CD4-positive, alpha-beta T cell treated with Interleukin-15 for 4 hours (primary cell): ENCODE measurements around the gene LYL1.
"Not testable (repeated sequence)": the region's sequence is repeated elsewhere in the genome, so short reads cannot be mapped to it uniquely, and the experiment has no call there.

ENCODE experiments used
- DNase-seq: peaks from one replicate; pipeline ENCODE4 v3.0.0-alpha.2; 2020; ENCODE audit warnings: low spot score

The LYL1 gene

DNA sequence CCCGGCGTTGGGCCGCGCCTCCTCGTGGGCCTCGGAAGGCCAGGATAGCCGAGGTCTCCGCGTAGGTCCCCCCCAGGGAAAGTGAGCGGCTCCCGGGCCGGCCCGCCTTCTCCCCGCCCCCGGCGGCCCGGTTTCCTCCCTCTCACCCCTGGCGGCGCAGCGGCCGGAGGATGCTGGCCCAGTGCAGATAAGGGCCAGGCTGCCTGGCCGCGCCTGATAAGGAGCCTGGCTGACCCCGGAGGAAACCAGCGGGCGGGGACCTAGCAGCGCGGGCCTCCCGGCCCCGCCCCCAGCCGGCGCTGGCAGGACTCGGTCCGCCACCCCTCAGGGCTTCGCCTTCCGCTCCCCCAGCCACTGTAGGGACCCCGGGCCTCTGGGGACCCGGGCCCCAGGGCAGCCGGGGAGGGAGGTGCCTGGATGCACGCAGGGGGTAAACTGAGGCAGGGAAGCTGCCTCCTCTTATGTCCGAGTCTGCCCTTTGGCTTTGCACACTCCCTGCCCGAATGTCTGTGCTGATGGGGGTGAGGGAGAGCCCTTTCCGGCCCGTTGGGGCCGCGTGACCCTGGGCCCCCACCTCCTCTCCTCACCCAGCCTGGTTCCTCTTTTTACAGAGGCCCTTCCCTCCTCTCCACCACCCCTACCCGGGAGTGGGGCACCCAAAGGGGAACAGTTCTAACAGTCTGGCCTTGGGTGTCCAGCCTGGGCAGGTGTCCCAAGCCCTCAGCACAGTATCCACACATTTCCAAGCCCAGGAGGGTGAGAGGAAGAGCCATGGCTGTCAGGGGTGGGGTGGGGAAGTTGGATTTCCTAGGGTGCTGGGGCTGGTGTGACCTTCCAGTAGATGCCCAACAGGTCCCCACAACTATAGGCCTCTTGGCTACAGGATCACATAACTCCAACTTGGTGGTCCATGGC, at the start of gene LYL1:
TSS of gene LYL1 (minus strand) at position 193 of the 915 bp plus-strand sequence. CDS start 1,687 bp downstream, outside the sequence.
- DNase-seq, result no peak

- DNase-seq, result peak; percentile 97
Observed at GRCh38 chr19:13151605-13152355, 49.1 kb upstream of the LYL1 start.

- no peak for DNase-seq
Observed at GRCh38 chr19:13150931-13151604, 48.4 kb upstream of the LYL1 start.

- peak; percentile 94 for DNase-seq
Observed at GRCh38 chr19:13150187-13150930, 47.7 kb upstream of the LYL1 start, which contains the start of the genes IER2 and STX10. Gene IER2, plus strand, starts transcription at chr19:13150411. Its CDS starts 2,776 bp downstream, at chr19:13153187. Gene STX10, minus strand, starts transcription at chr19:13150375. Its CDS starts 202 bp downstream, at chr19:13150173.

- no peak for DNase-seq
Observed at GRCh38 chr19:13149628-13150186, 47.0 kb upstream of the LYL1 start.

GRCh38 chr19:13149173-13149627, 46.5 kb upstream of the LYL1 start:
- not testable (repeated sequence) for DNase-seq

DNA sequence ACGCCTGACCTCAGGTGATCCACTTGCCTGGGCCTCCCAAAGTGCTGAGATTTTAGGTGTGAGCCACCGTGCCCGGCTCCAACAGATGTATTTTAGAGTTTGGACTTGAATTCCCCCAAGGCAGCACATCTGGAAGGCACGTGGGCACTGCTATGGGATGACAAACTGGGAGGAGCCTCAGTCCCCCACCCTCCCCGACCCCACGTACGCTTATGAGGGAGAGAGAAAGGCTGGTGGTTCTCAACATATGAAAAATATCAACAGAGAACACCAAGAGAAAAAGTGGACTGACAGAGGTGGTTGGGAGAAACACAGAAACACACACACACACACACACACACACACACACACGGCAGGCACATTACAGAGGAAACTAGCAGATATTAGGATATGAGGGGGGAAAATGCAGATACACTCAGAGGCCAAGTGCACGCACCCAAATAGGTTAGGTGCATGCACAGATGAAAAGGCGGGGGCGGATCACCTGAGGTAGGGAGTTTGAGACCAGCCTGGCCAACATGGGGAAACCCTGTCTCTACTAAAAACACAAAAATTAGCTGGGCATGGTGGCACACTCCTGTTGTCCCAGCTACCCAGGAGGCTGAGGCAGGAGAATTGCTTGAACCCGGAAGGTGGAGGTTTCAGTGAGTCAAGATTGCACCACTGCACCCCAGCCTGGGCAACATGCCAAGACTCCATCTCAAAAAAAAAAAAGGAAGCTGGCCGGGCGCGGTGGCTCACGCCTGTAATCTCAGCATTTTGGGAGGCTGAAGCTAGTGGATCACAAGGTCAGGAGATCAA, 44.3 kb upstream of the LYL1 start:
- no peak for DNase-seq

GRCh38 chr19:13139633-13140311, 37.1 kb upstream of the LYL1 start:
- no peak for DNase-seq

GRCh38 chr19:13138916-13139198, 36.2 kb upstream of the LYL1 start:
- DNase-seq, result no peak

DNA sequence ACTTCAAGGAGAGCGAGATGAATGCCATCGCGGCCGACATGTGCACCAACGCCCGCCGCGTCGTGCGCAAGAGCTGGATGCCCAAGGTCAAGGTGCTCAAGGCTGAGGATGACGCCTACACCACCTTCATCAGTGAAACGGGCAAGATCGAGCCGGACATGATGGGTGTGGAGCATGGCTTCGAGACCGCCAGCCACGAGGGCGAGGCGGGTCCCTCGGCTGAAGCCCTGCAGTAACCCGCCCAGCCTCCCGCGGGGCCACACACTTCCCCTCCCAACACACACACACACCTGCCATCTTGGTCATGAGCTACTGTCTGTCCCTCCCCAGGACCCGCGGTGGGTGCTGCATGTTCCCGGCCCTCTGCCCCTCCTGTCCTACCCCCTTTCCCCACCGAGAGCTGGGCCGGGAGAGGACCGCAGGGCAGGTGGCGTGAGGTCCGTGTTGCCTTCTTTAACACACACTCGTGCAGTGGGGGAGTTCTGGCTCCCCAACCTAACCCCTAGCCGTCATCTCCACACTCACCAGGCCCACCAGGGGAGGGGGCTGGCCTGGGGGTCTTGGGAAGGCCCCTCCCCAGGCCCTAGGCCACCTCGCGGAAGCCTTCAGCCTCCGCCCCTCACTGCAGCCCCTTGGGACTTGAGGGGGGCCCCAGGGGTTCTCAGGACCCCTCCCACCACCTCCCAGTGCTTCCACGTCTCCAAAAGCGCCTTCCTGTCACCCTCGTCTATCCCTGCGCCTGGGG, 35.7 kb upstream of the LYL1 start:
- no peak for DNase-seq

DNA sequence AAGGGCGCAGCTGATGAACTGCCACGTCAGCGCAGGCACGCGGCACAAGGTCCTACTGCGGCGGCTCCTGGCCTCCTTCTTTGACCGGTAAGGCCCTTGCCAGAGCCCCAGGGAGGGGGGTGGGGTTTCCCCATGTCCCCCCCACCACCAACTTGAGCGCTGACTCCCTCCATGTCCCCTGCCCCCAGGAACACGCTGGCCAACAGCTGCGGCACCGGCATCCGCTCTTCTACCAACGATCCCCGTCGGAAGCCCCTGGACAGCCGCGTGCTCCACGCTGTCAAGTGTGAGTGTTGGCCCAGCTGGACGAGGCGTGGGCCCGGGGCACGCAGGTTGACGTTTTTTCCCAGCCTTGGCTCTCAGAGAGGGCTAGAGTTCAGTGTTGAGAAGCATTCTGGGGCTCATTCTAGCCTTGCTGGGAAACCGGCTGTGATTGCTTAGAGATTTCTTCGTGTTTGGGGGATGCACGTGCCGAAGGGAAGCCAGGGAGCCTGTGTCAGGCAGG, 34.7 kb upstream of the LYL1 start:
- no peak for DNase-seq

DNA sequence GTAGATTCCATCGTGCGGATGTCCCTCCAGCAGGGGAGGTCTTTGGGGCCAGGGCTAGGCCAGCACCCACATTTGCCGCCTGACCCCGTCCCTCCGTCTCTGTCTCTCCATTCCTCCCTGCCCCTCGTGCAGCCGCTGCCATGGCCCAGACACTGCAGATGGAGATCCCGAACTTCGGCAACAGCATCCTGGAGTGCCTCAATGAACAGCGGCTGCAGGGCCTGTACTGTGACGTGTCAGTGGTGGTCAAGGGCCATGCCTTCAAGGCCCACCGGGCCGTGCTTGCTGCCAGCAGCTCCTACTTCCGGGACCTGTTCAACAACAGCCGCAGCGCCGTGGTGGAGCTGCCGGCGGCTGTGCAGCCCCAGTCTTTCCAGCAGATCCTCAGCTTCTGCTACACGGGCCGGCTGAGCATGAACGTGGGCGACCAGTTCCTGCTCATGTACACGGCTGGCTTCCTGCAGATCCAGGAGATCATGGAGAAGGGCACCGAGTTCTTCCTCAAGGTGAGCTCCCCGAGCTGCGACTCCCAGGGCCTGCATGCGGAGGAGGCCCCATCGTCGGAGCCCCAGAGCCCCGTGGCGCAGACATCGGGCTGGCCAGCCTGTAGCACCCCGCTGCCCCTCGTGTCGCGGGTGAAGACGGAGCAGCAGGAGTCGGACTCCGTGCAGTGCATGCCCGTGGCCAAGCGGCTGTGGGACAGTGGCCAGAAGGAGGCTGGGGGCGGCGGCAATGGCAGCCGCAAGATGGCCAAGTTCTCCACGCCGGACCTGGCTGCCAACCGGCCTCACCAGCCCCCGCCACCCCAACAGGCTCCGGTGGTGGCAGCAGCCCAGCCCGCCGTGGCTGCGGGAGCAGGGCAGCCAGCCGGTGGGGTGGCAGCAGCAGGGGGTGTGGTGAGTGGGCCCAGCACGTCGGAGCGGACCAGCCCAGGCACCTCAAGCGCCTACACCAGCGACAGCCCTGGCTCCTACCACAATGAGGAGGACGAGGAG, 32.7 kb upstream of the LYL1 start:
- DNase-seq, result no peak

DNA sequence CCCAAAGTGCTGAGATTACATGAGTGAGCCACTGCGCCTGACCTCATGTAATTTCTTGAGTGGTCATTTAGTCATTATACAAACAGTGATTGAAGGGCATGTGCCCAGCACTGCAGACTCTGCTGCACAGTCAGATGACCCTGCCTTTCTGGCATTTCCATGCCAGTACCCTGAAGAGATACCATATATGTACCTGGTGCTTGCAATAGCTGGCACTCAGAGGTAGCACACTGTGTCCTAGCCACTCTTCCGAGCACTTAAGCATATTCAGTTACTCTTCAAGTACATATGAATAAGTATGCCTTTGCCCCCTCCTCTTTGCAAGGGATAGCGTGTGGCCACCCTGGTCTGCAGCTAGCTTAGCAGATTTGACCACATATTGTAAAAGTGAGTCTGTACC, 32.0 kb upstream of the LYL1 start:
- DNase-seq, result no peak

GRCh38 chr19:13133241-13133870, 30.7 kb upstream of the LYL1 start:
- no peak for DNase-seq

- peak; percentile 70 for DNase-seq
Observed at GRCh38 chr19:13132471-13133180, 30.0 kb upstream of the LYL1 start.

- DNase-seq, result no peak
Observed at GRCh38 chr19:13130886-13131490, 28.3 kb upstream of the LYL1 start.
